Transverse colon (tissue), 4 donors: ENCODE data around the gene EYA3. TPM values are rescaled to one million over a fixed set of nuclear protein-coding genes. Genes with fewer than 3 reads are reported as not detected.

Experiments used
- DNase-seq: peaks from one replicate; pipeline ENCODE4 v3.0.0-alpha.2; 2019
- H3K27ac ChIP-seq, 4 donors: fragments of 200-600 bp; sonication (generic); 2 replicates each; pipeline ENCODE4 v1.5.1; 2016 to 2018; ENCODE audit warnings: inconsistent platforms in 4 of 4
- H3K27me3 ChIP-seq: fragments of 200-600 bp; sonication (generic); 2 replicates; pipeline ENCODE4 v1.5.1; 2017; ENCODE audit warnings: inconsistent platforms
- H3K36me3 ChIP-seq, 4 donors: fragments of 200-600 bp; sonication (generic); 2 replicates each; pipeline ENCODE4 v1.5.1; 2017 to 2019; ENCODE audit warnings: inconsistent platforms in 4 of 4
- H3K4me1 ChIP-seq, 4 donors: fragments of 200-600 bp; sonication (generic); 2 replicates each; pipeline ENCODE4 v1.5.1; 2017 to 2020; ENCODE audit warnings: inconsistent platforms in 4 of 4
- H3K4me3 ChIP-seq, 4 donors: fragments of 200-600 bp; sonication (generic); 1 replicate in 1 of 4; 2 replicates in 3 of 4; pipeline versions ENCODE4 v1.5.1 to v1.6.1; 2017 to 2019; ENCODE audit warnings: inconsistent platforms in 4 of 4
- H3K9me3 ChIP-seq, 2 donors: fragments of 200-600 bp; sonication (generic); 2 replicates each; pipeline ENCODE4 v1.5.1; 2017 to 2019; ENCODE audit warnings: inconsistent platforms in 2 of 2
- CTCF ChIP-seq, 5 experiments: fragments of 200-600 bp in 3 of 5; fragments of 450-650 bp in 2 of 5; sonication (generic) in 3 of 5; IDR thresholded peaks; 1 replicate in 2 of 5; 2 replicates in 3 of 5; pipeline ENCODE4 v1.5.1; 2016 to 2017; ENCODE audit warnings: antibody characterized with exemption in 5 of 5, inconsistent platforms in 3 of 5, mild to moderate bottlenecking in 2 of 5, moderate library complexity in 1 of 5
- EP300 ChIP-seq: sonication (generic); formaldehyde crosslinking; IDR thresholded peaks from one replicate; pipeline ENCODE4 v1.6.1; 2017; ENCODE audit warnings: antibody characterized with exemption, low read depth
- POLR2A ChIP-seq: fragments of 450-650 bp; IDR thresholded peaks from one replicate; pipeline ENCODE4 v1.6.1; 2016; ENCODE audit warnings: antibody characterized with exemption, mild to moderate bottlenecking, moderate library complexity
- POLR2AphosphoS5 ChIP-seq, 3 donors: sonication (generic); formaldehyde crosslinking; IDR thresholded peaks; one replicate each; pipeline ENCODE4 v1.6.1; 2016; ENCODE audit warnings: antibody characterized with exemption in 3 of 3
- WGBS, 2 donors: methylation state at CpG; one replicate each; pipeline ENCODE4 v1.1.5; 2018; ENCODE audit warnings: low coverage in 1 of 2; 5-methylcytosine and 5-hydroxymethylcytosine counted together
- in situ Hi-C, 4 donors: fragments of 200-750 bp; cut with MboI; loops; one replicate each; pipeline versions ENCODE4 v1.15.0 to v1.15.1; 2017; ENCODE audit warnings: low sequenced_read_pairs in 3 of 4, low pct_ligation_motif_present in 1 of 4, low pct_unique_long_range_greater_than_20kb in 1 of 4
- intact Hi-C: fragments of 100-400 bp; cut with DNase I; formaldehyde crosslinking; loops from one replicate; pipeline ENCODE4 v1.15.1; 2023; ENCODE audit warnings: low total_unique reads
- small RNA-seq, 4 donors: library from RNA; depleted of rRNA; stranded (forward); fragments of <200 nt; gene quantifications; one replicate each; pipeline ENCODE3, GENCODE V24; 2016
- total RNA-seq, 4 donors: library from RNA; depleted of rRNA; stranded (reverse); fragments of >200 nt; gene quantifications; one replicate each; pipeline ENCODE4 v1.1.0, GENCODE V29; 2016

EYA3 gene
- total RNA-seq, 4 donors from 2014 or later: 14.6 to 50.2 (median 18.5) TPM

- Histone ChIP-seq H3K9me3 (no peaks in the 10 kb centered on the region), H3K27ac (peak overlapping the region; percentile 30 to 54 (median 50)), H3K4me1 (peaks cover 0 to 11% (median 3%) of the 10 kb centered on the region in 4 donors), H3K27me3 (no peaks in the 10 kb centered on the region), H3K4me3 (no peak overlapping the region), H3K36me3 (no peaks in the 10 kb centered on the region)
- in situ Hi-C loops: no loop called here
- WGBS, 2 donors: 52 to 58% methylated on average over 3 of the region's 3 CpGs
- DNase-seq: peak; percentile 22
- no peak for TF ChIP-seq EP300
- no peak for TF ChIP-seq POLR2A
- no peak for TF ChIP-seq CTCF (IDR thresholded peaks at IDR 0.05)
- no peak for TF ChIP-seq POLR2AphosphoS5 (IDR thresholded peaks at IDR 0.05)
- intact Hi-C loops: no loop called here
Measured at GRCh38 chr1:27922272-27922671, 166.1 kb downstream of the EYA3 start.

Small RNA genes within 50 kb of the gene (small RNA-seq; reads per million reads assigned to genes)
- 0 to 1.1 (median 0.33) reads per million in 4 donors for gene RN7SL559P

Other genes with a start within 250 kb of the EYA3 start
- 10 to 100 TPM in 3 of 4 donors, under 1 TPM in 1; 1.00 to 27.9 (median 18.6) TPM for gene THEMIS2, start 216.1 kb downstream of the EYA3 start, total RNA-seq
- 10 to 100 TPM in 3 of 4 donors, 1 to 10 TPM in 1; 2.0 to 26.6 (median 16.6) TPM for gene RPA2, start 174.0 kb downstream of the EYA3 start, total RNA-seq
- 10 to 100 TPM; 14.1 to 64.3 (median 57.4) TPM for gene SMPDL3B, start 153.6 kb downstream of the EYA3 start, total RNA-seq
- gene XKR8, start 128.6 kb downstream of the EYA3 start, total RNA-seq: 10 to 100 TPM in 3 of 4 donors, 1 to 10 TPM in 1; 8.6 to 13.8 (median 10.4) TPM
- gene PTAFR, start 88.1 kb upstream of the EYA3 start, total RNA-seq: 10 to 100 TPM in 1 of 4 donors, 1 to 10 TPM in 3; 2.0 to 51.7 (median 4.2) TPM
- gene DNAJC8, start 144.4 kb upstream of the EYA3 start, total RNA-seq: 10 to 100 TPM; 33.3 to 68.7 (median 46.8) TPM
- gene ATP5IF1, start 147.5 kb upstream of the EYA3 start, total RNA-seq: 100 to 1,000 TPM; 131 to 503 (median 344) TPM
- 10 to 100 TPM; 25.1 to 44.5 (median 30.5) TPM for gene SESN2, start 170.9 kb upstream of the EYA3 start, total RNA-seq
- 10 to 100 TPM; 12.1 to 36.3 (median 27.4) TPM for gene MED18, start 240.4 kb upstream of the EYA3 start, total RNA-seq